ENCODE measurements around the gene MRLN. TPM values are rescaled to one million over a fixed set of nuclear protein-coding genes. Genes with fewer than 3 reads are reported as not detected.

The MRLN gene
- total RNA-seq, 1 donor from 2014 or later, result 0.23 TPM

Other genes with a start within 250 kb of the MRLN start
- gene SLC16A9, start 43.6 kb downstream of the MRLN start, total RNA-seq, result 4.2 and 5.4 TPM in 2 replicates
- gene CCDC6, start 153.1 kb upstream of the MRLN start, total RNA-seq, result 97.6 and 103 TPM in 2 replicates

All from activated T-helper 1 cell treated with anti-CD3 and anti-CD28 coated beads, Interleukin-12 subunit alpha, Interleukin-12 subunit beta, Interleukin-2, Interleukin-4 antibody, amounts not matched to agents 30 ng/mL and 10 ng/mL and 1 ng/mL, durations not matched to agents 14 hours and 24 hours and 36 hours (primary cell).